OCI-LY7 (cell line): ENCODE measurements around the gene KEL. TPM values are rescaled to one million over a fixed set of nuclear protein-coding genes. Genes with fewer than 3 reads are reported as not detected.
A peak's percentile ranks its signal among the peaks of the same experiment; 100 is the strongest.

ENCODE experiments used
- BruUV-seq: library from RNA; stranded (reverse); fragments of 400-500 nt; replicated peaks from 2 replicates; lab custom pipeline; 2021; lab: Mats Ljungman, UMichigan
- CTCF ChIA-PET: fragments of 300-600 bp; sonication (Branson Sonifier 250); formaldehyde crosslinking; loops from one replicate; lab custom pipeline; 2022; ENCODE audit warnings: antibody characterized with exemption; ENCODE audit not compliant: unreplicated experiment; lab: Charles Lee
- POLR2A ChIA-PET: fragments of 300-600 bp; sonication (Branson Sonifier 250); formaldehyde crosslinking; loops from one replicate; lab custom pipeline; 2022; ENCODE audit warnings: antibody characterized with exemption; lab: Charles Lee
- DNase-seq: peaks from one replicate; pipeline ENCODE4 v3.0.0-alpha.2; 2015; ENCODE audit warnings: low spot score
- H2AFZ ChIP-seq: fragments of 200-600 bp; sonication (generic), shearing (Covaris generic); 2 replicates; pipeline ENCODE4 v1.6.1; 2014; ENCODE audit warnings: mild to moderate bottlenecking, antibody characterized with exemption, low read length, moderate library complexity
- H3K27ac ChIP-seq: fragments of 200-600 bp; sonication (generic); 2 replicates; pipeline ENCODE4 v1.5.1; 2014; ENCODE audit warnings: mixed run types, low read depth, mild to moderate bottlenecking, moderate library complexity, low read length, inconsistent platforms; ENCODE audit not compliant: poor library complexity, severe bottlenecking
- H3K36me3 ChIP-seq: fragments of 200-600 bp; sonication (generic); 2 replicates; pipeline ENCODE4 v1.6.1; 2014; ENCODE audit warnings: mild to moderate bottlenecking, antibody characterized with exemption, low read length, moderate library complexity, mixed read lengths; ENCODE audit not compliant: insufficient read depth
- H3K4me1 ChIP-seq: fragments of 200-600 bp; sonication (generic); 2 replicates; pipeline ENCODE4 v1.5.1; 2014; ENCODE audit warnings: mild to moderate bottlenecking, low read length; ENCODE audit not compliant: insufficient read depth, poor library complexity, severe bottlenecking
- H3K4me2 ChIP-seq: fragments of 200-600 bp; sonication (generic); 2 replicates; pipeline ENCODE4 v1.6.1; 2014; ENCODE audit warnings: mild to moderate bottlenecking, low read length
- H3K4me3 ChIP-seq: fragments of 200-600 bp; sonication (generic); 2 replicates; pipeline ENCODE4 v1.5.1; 2014; ENCODE audit warnings: mild to moderate bottlenecking, low read depth, low read length; ENCODE audit not compliant: poor library complexity, severe bottlenecking
- H3K79me2 ChIP-seq: fragments of 200-600 bp; sonication (generic); 2 replicates; pipeline ENCODE4 v1.6.1; 2016; ENCODE audit warnings: low read depth, mild to moderate bottlenecking, low read length, moderate library complexity, mixed read lengths; ENCODE audit not compliant: insufficient read depth
- H3K9me2 ChIP-seq: fragments of 200-600 bp; sonication (generic); 2 replicates; pipeline ENCODE4 v1.6.1; 2016; ENCODE audit warnings: mild to moderate bottlenecking, low read length, mixed read lengths; ENCODE audit not compliant: insufficient read depth
- H3K9me3 ChIP-seq: fragments of 200-600 bp; sonication (generic); 2 replicates; pipeline ENCODE4 v1.6.1; 2014; ENCODE audit warnings: mild to moderate bottlenecking, mixed run types, low read length, mixed read lengths
- H4K20me1 ChIP-seq: fragments of 200-600 bp; sonication (generic); 2 replicates; pipeline ENCODE4 v1.6.1; 2014; ENCODE audit warnings: mild to moderate bottlenecking, antibody characterized with exemption, low read length, moderate library complexity, mixed read lengths; ENCODE audit not compliant: insufficient read depth
- CTCF ChIP-seq: fragments of 200-600 bp; sonication (generic); conservative IDR thresholded peaks from 2 replicates; pipeline ENCODE4 v1.5.1; 2014; ENCODE audit warnings: mild to moderate bottlenecking, antibody characterized with exemption, low read length, moderate library complexity, mixed read lengths
- EZH2phosphoT487 ChIP-seq: fragments of 200-600 bp; sonication (generic); IDR thresholded peaks from 2 replicates; pipeline ENCODE4 v1.6.1; 2018; ENCODE audit warnings: low read depth, borderline replicate concordance, mild to moderate bottlenecking, mixed run types, antibody characterized with exemption, low read length, moderate library complexity, mixed read lengths
- intact Hi-C: fragments of 100-400 bp; cut with micrococcal nuclease; formaldehyde crosslinking; loops from one replicate; pipeline ENCODE4 v1.10.0; 2022; ENCODE audit not compliant: unreplicated experiment
- total RNA-seq, 2 experiments: library from RNA; depleted of rRNA in 1 of 2; stranded (reverse); fragments of >200 nt in 1 of 2; shearing (Covaris generic) in 1 of 2; gene quantifications; 2 replicates each; pipeline ENCODE4 v1.2.3, GENCODE V29; 2014 to 2022

Gene KEL
- total RNA-seq, 2 experiments from 2014 or later, result 1.5 to 2.2 TPM

GRCh38 chr7:143002898-143003297 lies 40.7 kb upstream of the KEL start:
- H3K9me2 ChIP-seq, result no peaks in the 10 kb centered on the region
- H4K20me1 ChIP-seq, result no peaks in the 10 kb centered on the region
- no TSS peak for BruUV-seq
- CTCF ChIA-PET, result interaction anchor here (0.6 to 1.6 kb wide), 7 partner anchors 14 to 399 kb away, joined by 3 to 6 read pairs (median 4); no protein-coding TSS in a partner anchor
- H3K79me2 ChIP-seq, result no peaks in the 10 kb centered on the region
- H3K27ac ChIP-seq, result no peak overlapping the region
- H3K4me1 ChIP-seq, result peaks cover 11% of the 10 kb centered on the region
- no peaks in the 10 kb centered on the region for H3K36me3 ChIP-seq
- no peaks in the 10 kb centered on the region for H3K9me3 ChIP-seq
- no peak for DNase-seq
- peak overlapping the region; percentile 77; the same call in 1 of the 2 replicates for H2AFZ ChIP-seq
- POLR2A ChIA-PET, result interaction anchor here (0.5 to 0.6 kb wide), 2 partner anchors 20 to 1045 kb away, joined by 3 to 4 read pairs; no protein-coding TSS in a partner anchor
- intact Hi-C loops, result loop anchor here (1.0 to 2.0 kb wide), 3 partner anchors 122 to 370 kb away; no protein-coding TSS in a partner anchor
- peak overlapping the region; percentile 23; the same call in 1 of the 2 replicates for H3K4me2 ChIP-seq
- TF ChIP-seq EZH2phosphoT487 (no peak), CTCF (no peak)
- H3K4me3 ChIP-seq, result no peak overlapping the region

GRCh38 chr7:143002106-143002505 lies 39.9 kb upstream of the KEL start:
- TF ChIP-seq EZH2phosphoT487 (no peak), CTCF (peak; percentile 73)
- BruUV-seq, result no TSS peak

GRCh38 chr7:143000648-143001047 lies 38.5 kb upstream of the KEL start:
- no peak for DNase-seq
- Histone ChIP-seq H2AFZ (no peak overlapping the region), H3K4me2 (no peak overlapping the region), H3K79me2 (no peaks in the 10 kb centered on the region), H3K4me1 (peaks cover 2% of the 10 kb centered on the region), H3K27ac (no peak overlapping the region), H3K9me2 (no peaks in the 10 kb centered on the region), H3K9me3 (no peaks in the 10 kb centered on the region), H4K20me1 (no peaks in the 10 kb centered on the region), H3K4me3 (no peak overlapping the region), H3K36me3 (no peaks in the 10 kb centered on the region)
- BruUV-seq, result no TSS peak
- CTCF ChIA-PET, result no interaction called here
- POLR2A ChIA-PET, result interaction anchor here (0.9 to 1.8 kb wide), 2 partner anchors 9 to 10 kb away, joined by 3 to 4 read pairs; no protein-coding TSS in a partner anchor
- no peak for TF ChIP-seq EZH2phosphoT487
- no peak for TF ChIP-seq CTCF
- intact Hi-C loops, result no loop called here

More at GRCh38 chr7:143002106-143002505, 39.9 kb upstream of the KEL start:
- Histone ChIP-seq H3K4me2 (no peak overlapping the region), H4K20me1 (no peaks in the 10 kb centered on the region), H3K79me2 (no peaks in the 10 kb centered on the region), H3K4me1 (peaks cover 11% of the 10 kb centered on the region), H3K9me2 (no peaks in the 10 kb centered on the region), H3K27ac (no peak overlapping the region), H2AFZ (no peak overlapping the region), H3K4me3 (no peak overlapping the region), H3K9me3 (no peaks in the 10 kb centered on the region), H3K36me3 (no peaks in the 10 kb centered on the region)
- DNase-seq, result peak; percentile 29
- intact Hi-C loops, result loop anchor here (2.0 kb wide), 2 partner anchors 121 to 369 kb away; no protein-coding TSS in a partner anchor
- ChIA-PET CTCF (interaction anchor here (0.6 to 1.6 kb wide), 4 partner anchors 148 to 218 kb away, joined by 3 to 5 read pairs (median 4); no protein-coding TSS in a partner anchor), POLR2A (interaction anchor here (0.6 to 1.8 kb wide), 4 partner anchors 8 to 153 kb away, joined by 3 to 6 read pairs (median 4); no protein-coding TSS in a partner anchor)
